GM12878 (cell line): ENCODE results near the gene MYPN. TPM values are rescaled to one million over a fixed set of nuclear protein-coding genes. Genes with fewer than 3 reads are reported as not detected.

ENCODE experiments used
- ATAC-seq: fragments of 200-7000 bp; cut with Tn5 transposase; 3 replicates; pipeline ENCODE4 v1.9.1; 2020; ENCODE audit warnings: mild to moderate bottlenecking, moderate library complexity
- BruUV-seq: library from RNA; stranded (reverse); fragments of 400-500 nt; replicated peaks from 2 replicates; lab custom pipeline; 2021; lab: Mats Ljungman, UMichigan
- CTCF ChIA-PET: fragments of 300-600 bp; sonication (Branson Sonifier 250); formaldehyde crosslinking; extraction: SDS; loops from one replicate; lab custom pipeline; 2021; ENCODE audit warnings: inconsistent platforms; lab: Yijun Ruan, JAX
- POLR2A ChIA-PET: fragments of 350-600 bp; formaldehyde crosslinking; extraction: SDS; loops from one replicate; lab custom pipeline; 2021; ENCODE audit warnings: inconsistent platforms; lab: Charles Lee
- RAD21 ChIA-PET: fragments of 300-600 bp; sonication (Branson Sonifier 250); formaldehyde crosslinking; loops from one replicate; lab custom pipeline; 2023; ENCODE audit warnings: antibody characterized with exemption; ENCODE audit not compliant: unreplicated experiment; lab: Charles Lee
- SMC1A ChIA-PET: fragments of 300-600 bp; sonication (Branson Sonifier 250); formaldehyde crosslinking; loops from one replicate; lab custom pipeline; 2023; ENCODE audit not compliant: unreplicated experiment, uncharacterized antibody; lab: Charles Lee
- DNase-seq: peaks from one replicate; pipeline ENCODE4 v3.0.0-alpha.2; 2011; ENCODE audit warnings: low read depth, low spot score
- FAIRE-seq: peaks from 3 replicates; lab custom pipeline; 2011; peaks lifted over from hg19 to GRCh38; lab: Jason Lieb, UNC
- H2AFZ ChIP-seq: 2 replicates; pipeline ENCODE4 v1.6.0; 2011; ENCODE audit warnings: low read depth, low read length, control low read depth; ENCODE audit not compliant: control insufficient read depth
- H3K27ac ChIP-seq: 2 replicates; pipeline ENCODE4 v1.5.1; 2011; ENCODE audit warnings: control low read depth; ENCODE audit not compliant: control insufficient read depth, insufficient read depth
- H3K27me3 ChIP-seq, 2 experiments: replicated peaks in 1 of 2; 2 replicates each; pipeline versions ENCODE4 v1.6.0 to v1.6.1; 2011; ENCODE audit warnings: low read length in 1 of 2; ENCODE audit not compliant: control insufficient read depth in 2 of 2, insufficient read depth in 2 of 2
- H3K36me3 ChIP-seq, 2 experiments: 2 replicates each; pipeline ENCODE4 v1.5.1; 2011; ENCODE audit warnings: low read length in 1 of 2; ENCODE audit not compliant: control insufficient read depth in 2 of 2, insufficient read depth in 2 of 2
- H3K4me1 ChIP-seq: 2 replicates; pipeline ENCODE4 v1.6.1; 2011; ENCODE audit warnings: mild to moderate bottlenecking, low read length, moderate library complexity, mixed read lengths; ENCODE audit not compliant: control insufficient read depth, insufficient read depth
- H3K4me2 ChIP-seq: 2 replicates; pipeline ENCODE4 v1.6.0; 2011; ENCODE audit warnings: control low read depth; ENCODE audit not compliant: control insufficient read depth, insufficient read depth
- H3K4me3 ChIP-seq: fragments of 200-600 bp; sonication (generic); 2 replicates; pipeline ENCODE4 v1.5.1; 2016
- H3K79me2 ChIP-seq: 2 replicates; pipeline ENCODE4 v1.6.0; 2011; ENCODE audit warnings: low read length; ENCODE audit not compliant: control insufficient read depth, insufficient read depth
- H3K9ac ChIP-seq: 2 replicates; pipeline ENCODE4 v1.8.0; 2011; ENCODE audit warnings: low read length, control low read depth, mixed read lengths; ENCODE audit not compliant: control insufficient read depth, insufficient read depth
- H3K9me3 ChIP-seq: replicated peaks from 3 replicates; pipeline ENCODE4 v1.5.1; 2011; ENCODE audit warnings: mild to moderate bottlenecking, low read length; ENCODE audit not compliant: control insufficient read depth, insufficient read depth
- H4K20me1 ChIP-seq: 2 replicates; pipeline ENCODE4 v1.6.0; 2011; ENCODE audit not compliant: control insufficient read depth, insufficient read depth
- FOXK2 ChIP-seq: fragments of 450-650 bp; IDR thresholded peaks from 2 replicates; pipeline ENCODE4 v1.6.1; 2017; ENCODE audit warnings: mild to moderate bottlenecking, moderate library complexity
- GATAD2B ChIP-seq: fragments of 450-650 bp; conservative IDR thresholded peaks from 2 replicates; pipeline ENCODE4 v1.6.1; 2017; ENCODE audit warnings: low read depth, mild to moderate bottlenecking, moderate library complexity
- IRF4 ChIP-seq: IDR thresholded peaks from 2 replicates; pipeline ENCODE4 v1.6.1; 2011; ENCODE audit warnings: low read depth, low read length
- NBN ChIP-seq: fragments of 450-650 bp; IDR thresholded peaks from 2 replicates; pipeline ENCODE4 v1.6.1; 2016
- POU2F2 ChIP-seq: IDR thresholded peaks from 3 replicates; pipeline ENCODE4 v1.6.1; 2011; ENCODE audit warnings: low read depth, mild to moderate bottlenecking, low read length, borderline replicate concordance
- RELA ChIP-seq: fragments of 450-650 bp; IDR thresholded peaks from 2 replicates; pipeline ENCODE4 v1.8.0; 2014; ENCODE audit warnings: borderline replicate concordance; ENCODE audit not compliant: partially characterized antibody
- YY1 ChIP-seq: IDR thresholded peaks from 2 replicates; pipeline ENCODE4 v1.6.1; 2011; ENCODE audit warnings: low read depth, mild to moderate bottlenecking, low read length
- ZZZ3 ChIP-seq: IDR thresholded peaks from 2 replicates; pipeline ENCODE4 v1.6.1; 2011; ENCODE audit warnings: low read depth; ENCODE audit not compliant: control insufficient read depth, insufficient read length
- WGBS: methylation state at CpG from one replicate; pipeline ENCODE4 v1.1.6; 2016; ENCODE audit warnings: low lambda C conversion rate; ENCODE audit not compliant: insufficient replicate concordance, insufficient coverage; ENCODE audit errors: missing lambda C conversion rate; 5-methylcytosine and 5-hydroxymethylcytosine counted together
- in situ Hi-C: fragments of 300-500 bp; cut with MboI; formaldehyde crosslinking; loops from 9 replicates; pipeline ENCODE4 v1.14.3; 2018; ENCODE audit warnings: mixed read lengths
- intact Hi-C: fragments of 100-400 bp; cut with micrococcal nuclease; formaldehyde crosslinking; loops from one replicate; pipeline ENCODE4 v1.14.2; 2022; ENCODE audit not compliant: unreplicated experiment
- polyA plus RNA-seq, 11 experiments: library from polyadenylated mRNA; depleted of rRNA in 4 of 11; unstranded in 6 of 11; stranded (reverse) in 5 of 11; fragments of >200 nt; fragmentation: Nextera tagmentation in 4 of 11; fragmentation: Illumina TruSeq in 1 of 11; extraction: Ambion mirVana in 4 of 11; extraction: Trizol in 1 of 11; gene quantifications; 1 replicate in 1 of 11; 2 replicates in 10 of 11; pipeline versions ENCODE4 v1.2.1 to v1.2.3, GENCODE V29; 2011 to 2016; ENCODE audit warnings: inconsistent platforms in 2 of 11, missing spikeins in 2 of 11, low read depth in 1 of 11
- total RNA-seq, 4 experiments: library from RNA; depleted of rRNA in 3 of 4; stranded (reverse); fragments of >200 nt in 3 of 4; fragmentation: Illumina TruSeq in 1 of 4; extraction: Trizol in 1 of 4; gene quantifications; 2 replicates each; pipeline versions ENCODE4 v1.2.1 to v1.2.3, GENCODE V29; 2013 to 2021
- TF ChIP-seq, protein P1 (sequence below): IDR thresholded peaks from 2 replicates; pipeline ENCODE4 v1.6.1; 2012; ENCODE audit warnings: low read depth, low read length, improper control_type of control experiment
- TF ChIP-seq, protein P2 (sequence below): IDR thresholded peaks from 2 replicates; pipeline ENCODE4 v1.6.1; 2012; ENCODE audit warnings: low read depth, low read length, improper control_type of control experiment
- TF ChIP-seq, protein P3 (sequence below): fragments of 450-650 bp; IDR thresholded peaks from 2 replicates; pipeline ENCODE4 v1.6.1; 2017; ENCODE audit warnings: borderline replicate concordance
- TF ChIP-seq, protein P4 (sequence below): fragments of 450-650 bp; conservative IDR thresholded peaks from 2 replicates; pipeline ENCODE4 v1.6.1; 2017; ENCODE audit warnings: mild to moderate bottlenecking, moderate library complexity
- TF ChIP-seq, protein P5 (sequence below): IDR thresholded peaks from 2 replicates; pipeline ENCODE4 v1.6.1; 2012; ENCODE audit warnings: improper control_type of control experiment, low read depth, low read length; ENCODE audit not compliant: insufficient replicate concordance

The MYPN gene
- total and polyA plus RNA-seq, 10 of the 15 experiments (the other 5 are each of a cell fraction or from before 2014, with no cell fraction given): 0.01 to 0.02 TPM; not detected in 8

DNA sequence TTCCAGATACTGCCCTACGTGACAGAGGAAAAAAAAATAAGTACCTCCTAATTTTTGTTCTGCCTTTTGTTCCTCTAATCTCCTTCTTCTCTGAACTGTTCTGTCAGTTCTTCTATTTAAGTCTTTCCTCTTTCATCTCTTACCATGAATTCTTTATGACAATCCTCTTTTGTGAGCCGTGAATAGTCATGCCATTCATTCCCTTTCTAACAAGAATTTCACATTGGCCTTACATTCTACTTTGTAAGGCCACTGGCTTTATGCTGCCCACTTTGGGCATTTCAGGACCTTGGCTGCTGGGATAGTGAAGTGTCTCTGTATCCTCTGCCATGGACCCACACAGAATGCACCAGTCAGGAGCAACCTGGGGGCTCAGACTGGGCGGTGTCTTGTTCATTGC is 69.7 kb downstream of the MYPN start:
- Histone ChIP-seq H3K4me2 (no peak overlapping the region), H3K79me2 (no peaks in the 10 kb centered on the region), H4K20me1 (no peaks in the 10 kb centered on the region), H3K9ac (no peak overlapping the region), H3K27ac (no peak overlapping the region), H3K27me3 (no peaks in the 10 kb centered on the region), H3K4me3 (no peak overlapping the region), H2AFZ (no peak overlapping the region), H3K9me3 (no peaks in the 10 kb centered on the region), H3K4me1 (no peaks in the 10 kb centered on the region), H3K36me3 (no peaks in the 10 kb centered on the region)
- BruUV-seq: no TSS peak
- ChIA-PET POLR2A (no interaction called here), CTCF (no interaction called here), RAD21 (interaction anchor here (1.8 kb wide), 1 partner anchor 21 kb away, joined by 8 read pairs; no protein-coding TSS in a partner anchor), SMC1A (interaction anchor here (1.0 to 4.7 kb wide), 3 partner anchors 12 to 311 kb away, joined by 3 to 19 read pairs (median 3); no protein-coding TSS in a partner anchor)
- in situ Hi-C loops: no loop called here
- intact Hi-C loops: no loop called here
- 5% methylated on average over 3 of the region's 3 CpGs for WGBS
- DNase-seq (no peak), ATAC-seq (no peak), FAIRE-seq (no peak)
- TF ChIP-seq POU2F2 (no peak), YY1 (no peak), IRF4 (no peak), NBN (no peak), RELA (no peak), ZZZ3 (no peak), FOXK2 (no peak), GATAD2B (no peak)
- TF ChIP-seq, protein P1, sequence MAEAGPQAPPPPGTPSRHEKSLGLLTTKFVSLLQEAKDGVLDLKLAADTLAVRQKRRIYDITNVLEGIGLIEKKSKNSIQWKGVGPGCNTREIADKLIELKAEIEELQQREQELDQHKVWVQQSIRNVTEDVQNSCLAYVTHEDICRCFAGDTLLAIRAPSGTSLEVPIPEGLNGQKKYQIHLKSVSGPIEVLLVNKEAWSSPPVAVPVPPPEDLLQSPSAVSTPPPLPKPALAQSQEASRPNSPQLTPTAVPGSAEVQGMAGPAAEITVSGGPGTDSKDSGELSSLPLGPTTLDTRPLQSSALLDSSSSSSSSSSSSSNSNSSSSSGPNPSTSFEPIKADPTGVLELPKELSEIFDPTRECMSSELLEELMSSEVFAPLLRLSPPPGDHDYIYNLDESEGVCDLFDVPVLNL: no peak
- TF ChIP-seq, protein P2, sequence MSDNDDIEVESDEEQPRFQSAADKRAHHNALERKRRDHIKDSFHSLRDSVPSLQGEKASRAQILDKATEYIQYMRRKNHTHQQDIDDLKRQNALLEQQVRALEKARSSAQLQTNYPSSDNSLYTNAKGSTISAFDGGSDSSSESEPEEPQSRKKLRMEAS: no peak
- TF ChIP-seq, protein P3, sequence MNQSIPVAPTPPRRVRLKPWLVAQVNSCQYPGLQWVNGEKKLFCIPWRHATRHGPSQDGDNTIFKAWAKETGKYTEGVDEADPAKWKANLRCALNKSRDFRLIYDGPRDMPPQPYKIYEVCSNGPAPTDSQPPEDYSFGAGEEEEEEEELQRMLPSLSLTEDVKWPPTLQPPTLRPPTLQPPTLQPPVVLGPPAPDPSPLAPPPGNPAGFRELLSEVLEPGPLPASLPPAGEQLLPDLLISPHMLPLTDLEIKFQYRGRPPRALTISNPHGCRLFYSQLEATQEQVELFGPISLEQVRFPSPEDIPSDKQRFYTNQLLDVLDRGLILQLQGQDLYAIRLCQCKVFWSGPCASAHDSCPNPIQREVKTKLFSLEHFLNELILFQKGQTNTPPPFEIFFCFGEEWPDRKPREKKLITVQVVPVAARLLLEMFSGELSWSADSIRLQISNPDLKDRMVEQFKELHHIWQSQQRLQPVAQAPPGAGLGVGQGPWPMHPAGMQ: no peak
- TF ChIP-seq, protein P4, sequence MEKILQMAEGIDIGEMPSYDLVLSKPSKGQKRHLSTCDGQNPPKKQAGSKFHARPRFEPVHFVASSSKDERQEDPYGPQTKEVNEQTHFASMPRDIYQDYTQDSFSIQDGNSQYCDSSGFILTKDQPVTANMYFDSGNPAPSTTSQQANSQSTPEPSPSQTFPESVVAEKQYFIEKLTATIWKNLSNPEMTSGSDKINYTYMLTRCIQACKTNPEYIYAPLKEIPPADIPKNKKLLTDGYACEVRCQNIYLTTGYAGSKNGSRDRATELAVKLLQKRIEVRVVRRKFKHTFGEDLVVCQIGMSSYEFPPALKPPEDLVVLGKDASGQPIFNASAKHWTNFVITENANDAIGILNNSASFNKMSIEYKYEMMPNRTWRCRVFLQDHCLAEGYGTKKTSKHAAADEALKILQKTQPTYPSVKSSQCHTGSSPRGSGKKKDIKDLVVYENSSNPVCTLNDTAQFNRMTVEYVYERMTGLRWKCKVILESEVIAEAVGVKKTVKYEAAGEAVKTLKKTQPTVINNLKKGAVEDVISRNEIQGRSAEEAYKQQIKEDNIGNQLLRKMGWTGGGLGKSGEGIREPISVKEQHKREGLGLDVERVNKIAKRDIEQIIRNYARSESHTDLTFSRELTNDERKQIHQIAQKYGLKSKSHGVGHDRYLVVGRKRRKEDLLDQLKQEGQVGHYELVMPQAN: no peak
- TF ChIP-seq, protein P5, sequence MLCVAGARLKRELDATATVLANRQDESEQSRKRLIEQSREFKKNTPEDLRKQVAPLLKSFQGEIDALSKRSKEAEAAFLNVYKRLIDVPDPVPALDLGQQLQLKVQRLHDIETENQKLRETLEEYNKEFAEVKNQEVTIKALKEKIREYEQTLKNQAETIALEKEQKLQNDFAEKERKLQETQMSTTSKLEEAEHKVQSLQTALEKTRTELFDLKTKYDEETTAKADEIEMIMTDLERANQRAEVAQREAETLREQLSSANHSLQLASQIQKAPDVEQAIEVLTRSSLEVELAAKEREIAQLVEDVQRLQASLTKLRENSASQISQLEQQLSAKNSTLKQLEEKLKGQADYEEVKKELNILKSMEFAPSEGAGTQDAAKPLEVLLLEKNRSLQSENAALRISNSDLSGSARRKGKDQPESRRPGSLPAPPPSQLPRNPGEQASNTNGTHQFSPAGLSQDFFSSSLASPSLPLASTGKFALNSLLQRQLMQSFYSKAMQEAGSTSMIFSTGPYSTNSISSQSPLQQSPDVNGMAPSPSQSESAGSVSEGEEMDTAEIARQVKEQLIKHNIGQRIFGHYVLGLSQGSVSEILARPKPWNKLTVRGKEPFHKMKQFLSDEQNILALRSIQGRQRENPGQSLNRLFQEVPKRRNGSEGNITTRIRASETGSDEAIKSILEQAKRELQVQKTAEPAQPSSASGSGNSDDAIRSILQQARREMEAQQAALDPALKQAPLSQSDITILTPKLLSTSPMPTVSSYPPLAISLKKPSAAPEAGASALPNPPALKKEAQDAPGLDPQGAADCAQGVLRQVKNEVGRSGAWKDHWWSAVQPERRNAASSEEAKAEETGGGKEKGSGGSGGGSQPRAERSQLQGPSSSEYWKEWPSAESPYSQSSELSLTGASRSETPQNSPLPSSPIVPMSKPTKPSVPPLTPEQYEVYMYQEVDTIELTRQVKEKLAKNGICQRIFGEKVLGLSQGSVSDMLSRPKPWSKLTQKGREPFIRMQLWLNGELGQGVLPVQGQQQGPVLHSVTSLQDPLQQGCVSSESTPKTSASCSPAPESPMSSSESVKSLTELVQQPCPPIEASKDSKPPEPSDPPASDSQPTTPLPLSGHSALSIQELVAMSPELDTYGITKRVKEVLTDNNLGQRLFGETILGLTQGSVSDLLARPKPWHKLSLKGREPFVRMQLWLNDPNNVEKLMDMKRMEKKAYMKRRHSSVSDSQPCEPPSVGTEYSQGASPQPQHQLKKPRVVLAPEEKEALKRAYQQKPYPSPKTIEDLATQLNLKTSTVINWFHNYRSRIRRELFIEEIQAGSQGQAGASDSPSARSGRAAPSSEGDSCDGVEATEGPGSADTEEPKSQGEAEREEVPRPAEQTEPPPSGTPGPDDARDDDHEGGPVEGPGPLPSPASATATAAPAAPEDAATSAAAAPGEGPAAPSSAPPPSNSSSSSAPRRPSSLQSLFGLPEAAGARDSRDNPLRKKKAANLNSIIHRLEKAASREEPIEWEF: no peak
